ENCODE data around the gene RUNX1. TPM values are rescaled to one million over a fixed set of nuclear protein-coding genes. Genes with fewer than 3 reads are reported as not detected.

Gene RUNX1
- total RNA-seq, 2 experiments from 2014 or later = 52.0 to 54.0 TPM

DNA sequence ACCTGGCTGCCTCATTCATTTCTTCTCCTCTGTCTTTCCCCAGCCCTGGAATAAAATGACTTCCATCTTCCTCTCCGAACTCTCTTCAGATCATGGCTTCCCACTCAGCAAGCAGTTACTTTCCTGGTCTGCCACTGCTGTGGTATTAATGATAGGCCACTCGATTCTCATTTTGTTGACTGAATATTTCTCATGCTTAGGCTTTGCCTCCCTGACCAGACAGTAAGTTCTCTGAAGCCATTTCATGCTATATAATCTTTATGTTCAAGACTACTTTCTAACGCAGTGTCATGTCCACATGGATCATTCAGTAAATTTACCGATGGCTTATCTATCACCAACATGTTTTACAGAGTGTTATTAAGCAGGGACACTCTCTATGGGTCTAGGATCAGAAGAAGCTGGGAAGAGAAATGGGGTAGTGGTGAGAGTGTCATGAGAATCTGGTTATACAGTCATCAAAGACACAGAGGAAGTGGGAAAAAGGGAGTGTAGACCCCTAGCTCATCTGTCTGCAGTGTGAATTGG is 20.6 kb downstream of the RUNX1 start:
- CTCF ChIA-PET = interaction anchor here (1.0 to 1.7 kb wide), 11 partner anchors 10 to 140 kb away, joined by 3 to 8 read pairs (median 3); no protein-coding TSS in a partner anchor
- Mint-ChIP-seq H3K36me3 (ENCODE audit: low read depth) (peaks cover 76% of the 10 kb centered on the region), H3K9me3 (peaks cover 12% of the 10 kb centered on the region), H3K4me1 (peaks cover 93% of the 10 kb centered on the region), H3K4me3 (peak overlapping the region; percentile 70), H3K27ac (peak overlapping the region; percentile 98), H3K27me3 (no peaks in the 10 kb centered on the region)
- POLR2A ChIA-PET = no interaction called here
- no peak for DNase-seq

DNA sequence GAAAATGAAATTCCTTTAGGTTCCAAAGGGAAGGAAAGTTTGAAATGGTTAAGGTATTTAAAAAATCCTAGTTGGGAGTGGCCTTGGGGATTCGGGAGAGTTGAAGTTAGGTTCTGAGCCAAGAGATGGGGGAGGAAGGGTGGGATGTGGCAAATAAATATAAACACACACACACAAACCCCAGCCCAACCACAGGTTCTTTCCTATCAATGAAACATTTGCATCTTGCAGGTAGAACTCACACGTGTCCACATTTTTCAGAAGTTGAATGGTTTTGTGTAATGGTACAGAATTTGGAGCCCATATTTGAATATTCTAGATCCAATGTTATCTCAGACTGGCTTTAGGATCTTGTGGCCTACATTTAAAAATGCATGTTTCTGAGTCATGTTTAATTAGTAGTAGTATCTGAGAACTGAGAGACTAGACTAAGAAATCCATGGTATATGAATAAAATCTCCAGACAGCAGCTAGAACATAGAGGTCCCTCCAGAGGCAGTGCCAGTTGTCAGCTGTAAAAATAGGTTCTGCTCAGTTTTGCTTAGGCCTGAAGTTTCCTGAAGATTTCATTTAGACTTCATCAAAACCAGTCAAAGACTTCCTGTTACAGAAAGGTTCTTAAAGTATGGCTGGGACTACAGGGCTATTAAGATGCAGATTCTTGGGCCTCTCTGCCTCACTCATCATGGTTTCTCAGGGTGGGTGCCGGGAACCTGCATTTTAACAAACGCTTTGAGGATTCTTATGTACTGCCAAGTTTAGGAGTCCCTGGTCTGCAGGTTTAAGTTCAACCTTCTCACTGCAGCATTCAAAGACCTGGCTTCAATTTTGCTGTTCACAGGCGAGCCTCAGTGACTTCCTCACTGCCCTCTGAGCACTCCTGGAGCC is 21.3 kb downstream of the RUNX1 start:
- Mint-ChIP-seq H3K4me1 (peaks cover 93% of the 10 kb centered on the region), H3K9me3 (peaks cover 9% of the 10 kb centered on the region), H3K4me3 (peak overlapping the region; percentile 70), H3K27ac (peak overlapping the region; percentile 98), H3K36me3 (ENCODE audit: low read depth) (peaks cover 73% of the 10 kb centered on the region), H3K27me3 (no peaks in the 10 kb centered on the region)
- ChIA-PET POLR2A (interaction anchor here (1.2 to 1.3 kb wide), 2 partner anchors 16 to 21 kb away, joined by 3 read pairs; no protein-coding TSS in a partner anchor), CTCF (interaction anchor here (0.9 to 3.1 kb wide), 7 partner anchors 13 to 138 kb away, joined by 3 to 14 read pairs (median 3); partner anchors contain the start of gene RUNX1)
- peak; percentile 57 for DNase-seq

DNA sequence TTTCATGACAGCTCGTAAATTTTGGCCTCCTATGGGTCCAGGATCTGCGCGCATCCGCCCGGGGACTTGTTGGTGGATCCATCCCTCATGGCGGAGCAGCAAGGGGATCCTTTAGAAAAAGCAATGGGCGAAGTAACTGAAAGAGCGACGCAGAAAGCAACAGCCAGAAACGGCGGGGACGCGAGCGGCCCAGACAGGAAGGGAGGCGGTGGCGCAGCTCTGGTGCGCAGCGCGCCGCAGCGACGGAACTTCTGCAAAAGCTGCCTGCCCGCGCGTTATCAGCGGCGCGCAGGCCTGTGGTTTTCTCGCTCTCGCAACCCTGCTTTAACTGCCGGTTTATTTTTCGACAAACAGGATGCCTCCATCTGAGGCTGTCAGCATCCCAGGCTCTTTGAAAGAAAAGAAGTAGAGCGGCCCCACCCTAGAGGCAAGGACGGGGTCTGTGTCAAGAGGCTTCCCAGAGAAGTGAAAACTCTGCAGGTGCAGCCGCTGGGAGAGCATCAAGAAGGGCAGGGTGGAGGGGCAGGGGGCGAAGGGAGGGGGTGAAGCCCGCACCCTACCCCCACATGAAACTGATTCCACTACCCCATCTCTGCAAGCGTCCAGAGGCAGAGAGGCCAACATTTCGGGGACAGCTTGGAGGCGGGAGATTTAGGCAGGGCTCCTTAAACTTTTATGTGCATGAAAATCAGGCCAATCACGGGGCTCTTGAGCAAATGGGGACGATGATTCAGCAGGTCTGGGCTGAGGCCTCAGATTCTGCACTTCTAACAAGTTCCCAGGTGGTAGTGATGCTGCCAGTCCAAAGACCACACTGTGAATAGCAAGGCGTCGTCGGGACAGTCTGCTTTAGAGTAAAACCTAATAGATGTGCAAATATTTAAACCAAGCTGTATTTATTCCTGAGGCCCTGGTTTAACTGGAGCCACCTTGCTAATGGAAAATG is 22.2 kb downstream of the RUNX1 start:
- H3K27ac Mint-ChIP-seq = peak overlapping the region; percentile 98
- H3K9me3 Mint-ChIP-seq = peaks cover 8% of the 10 kb centered on the region
- ChIA-PET POLR2A (interaction anchor here (0.5 to 1.3 kb wide), 5 partner anchors 12 to 21 kb away, joined by 3 to 4 read pairs (median 3); no protein-coding TSS in a partner anchor), CTCF (interaction anchor here (0.5 to 3.1 kb wide), 12 partner anchors 9 to 147 kb away, joined by 3 to 14 read pairs (median 4); partner anchors contain the start of gene RUNX1)
- peak overlapping the region; percentile 70 for H3K4me3 Mint-ChIP-seq
- peak; percentile 89 for DNase-seq
- peaks cover 71% of the 10 kb centered on the region for H3K36me3 Mint-ChIP-seq (ENCODE audit: low read depth)
- H3K27me3 Mint-ChIP-seq = no peaks in the 10 kb centered on the region
- peaks cover 92% of the 10 kb centered on the region for H3K4me1 Mint-ChIP-seq

DNA sequence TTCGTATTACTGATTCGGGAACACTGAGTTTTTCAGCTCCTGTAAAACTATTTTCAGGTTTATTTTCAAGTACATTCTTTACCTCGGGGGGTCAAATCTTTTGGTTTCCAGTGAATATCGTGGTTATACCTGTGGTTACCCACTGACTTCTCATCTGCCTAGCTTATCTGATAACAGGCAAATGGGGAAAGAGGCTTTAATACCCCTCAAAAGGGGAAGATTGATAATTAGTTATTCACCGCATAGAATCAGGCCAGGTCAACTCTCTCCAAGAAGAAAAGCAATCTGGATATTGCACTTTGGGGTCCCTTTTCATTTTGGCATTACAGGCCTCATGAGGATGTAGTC is 23.0 kb downstream of the RUNX1 start:
- POLR2A ChIA-PET = interaction anchor here (0.5 to 1.3 kb wide), 4 partner anchors 15 to 142 kb away, joined by 3 to 4 read pairs (median 3); no protein-coding TSS in a partner anchor
- Mint-ChIP-seq H3K4me1 (peaks cover 93% of the 10 kb centered on the region), H3K36me3 (ENCODE audit: low read depth) (peaks cover 71% of the 10 kb centered on the region), H3K9me3 (peaks cover 8% of the 10 kb centered on the region), H3K4me3 (peak overlapping the region; percentile 70), H3K27me3 (no peaks in the 10 kb centered on the region), H3K27ac (peak overlapping the region; percentile 98)
- DNase-seq = no peak
- CTCF ChIA-PET = interaction anchor here (0.5 to 3.1 kb wide), 14 partner anchors 8 to 147 kb away, joined by 3 to 14 read pairs (median 4); partner anchors contain the start of gene RUNX1

DNA sequence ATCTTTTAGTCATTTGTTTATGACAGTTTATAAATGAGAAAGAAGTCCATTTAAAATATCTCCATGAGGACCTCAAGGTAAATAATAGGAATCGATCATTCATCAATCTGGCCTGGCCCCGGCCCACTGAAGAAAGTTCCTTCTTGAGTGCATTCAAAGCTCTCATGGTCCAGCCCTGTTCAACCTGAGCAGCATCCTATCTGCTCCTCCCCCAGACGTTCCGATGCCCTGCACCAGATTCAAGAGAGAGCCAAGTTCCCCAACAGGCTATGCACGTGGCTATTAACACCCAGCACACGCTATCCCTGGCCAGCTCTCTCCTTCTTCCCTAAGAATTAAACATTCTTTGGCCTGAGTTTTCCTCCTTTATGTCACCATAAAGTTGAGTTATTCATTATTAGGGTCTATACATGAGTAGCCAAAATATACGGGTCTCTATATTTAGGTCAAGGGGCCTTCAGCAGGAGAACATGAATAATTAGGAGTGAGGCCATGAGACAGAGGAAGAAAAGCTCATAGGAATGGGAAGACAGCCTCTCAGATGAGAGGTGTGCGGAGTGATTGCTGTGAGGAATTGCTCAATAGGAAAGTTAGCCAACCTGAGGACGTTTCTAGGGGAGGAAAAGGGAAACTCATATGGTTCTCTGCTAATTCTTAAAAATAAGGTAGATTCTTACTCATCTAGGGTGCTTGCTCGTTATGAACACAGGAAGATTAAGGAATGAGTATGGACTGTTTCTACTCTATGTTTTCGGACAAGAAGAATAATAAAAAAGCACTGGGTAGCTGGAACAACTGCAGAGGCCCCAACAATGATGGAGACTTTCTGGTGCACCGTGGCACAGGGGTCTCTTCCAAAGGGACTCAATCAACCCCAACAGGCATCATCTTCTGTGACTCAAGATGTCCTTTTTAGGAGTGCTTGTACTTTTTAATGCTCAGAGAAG is 23.6 kb downstream of the RUNX1 start:
- peaks cover 93% of the 10 kb centered on the region for H3K4me1 Mint-ChIP-seq
- peak overlapping the region; percentile 70 for H3K4me3 Mint-ChIP-seq
- ChIA-PET CTCF (interaction anchor here (0.8 to 3.1 kb wide), 12 partner anchors 7 to 137 kb away, joined by 3 to 14 read pairs (median 4); partner anchors contain the start of gene RUNX1), POLR2A (interaction anchor here (0.5 to 1.2 kb wide), 2 partner anchors 21 to 141 kb away, joined by 3 to 4 read pairs; no protein-coding TSS in a partner anchor)
- H3K27ac Mint-ChIP-seq = peak overlapping the region; percentile 98
- no peaks in the 10 kb centered on the region for H3K27me3 Mint-ChIP-seq
- no peak for DNase-seq
- H3K36me3 Mint-ChIP-seq (ENCODE audit: low read depth) = peaks cover 70% of the 10 kb centered on the region
- peaks cover 8% of the 10 kb centered on the region for H3K9me3 Mint-ChIP-seq

DNA sequence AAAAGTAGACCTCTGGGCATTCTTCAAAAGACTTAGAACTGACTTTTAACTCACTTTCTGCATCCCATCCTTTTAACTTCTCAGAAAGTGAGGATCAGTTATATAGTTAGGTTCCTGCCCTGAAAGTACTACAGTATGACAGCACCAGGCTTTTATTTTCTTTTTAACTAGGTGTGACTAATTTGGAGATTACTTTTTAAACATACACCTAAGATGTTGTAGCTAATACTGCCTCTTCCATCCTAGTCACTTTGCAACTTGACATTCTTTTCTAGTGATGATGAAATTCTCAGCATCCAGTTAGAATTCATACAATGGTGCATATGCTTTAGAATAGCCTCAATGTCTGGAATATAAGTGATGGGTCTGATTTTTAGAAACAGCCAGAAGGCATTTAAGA is 24.6 kb downstream of the RUNX1 start:
- H3K27ac Mint-ChIP-seq = peak overlapping the region; percentile 98

DNA sequence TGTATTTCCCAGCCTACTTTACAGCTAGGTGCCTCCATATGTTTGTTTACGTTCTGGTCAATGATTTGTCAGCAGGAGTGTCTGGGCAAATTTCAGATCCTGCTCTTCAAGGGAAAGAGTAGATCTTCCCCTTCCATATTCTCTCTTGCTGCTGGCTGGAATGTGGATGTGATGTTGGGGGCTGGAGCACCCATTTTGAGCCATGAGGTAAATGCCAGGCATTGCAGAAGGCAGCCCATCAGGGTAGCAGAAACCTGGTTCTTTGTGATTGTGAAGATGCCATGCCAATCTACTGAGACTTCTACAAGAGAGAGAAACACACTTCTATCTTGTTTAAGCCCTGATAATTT is 25.1 kb downstream of the RUNX1 start:
- POLR2A ChIA-PET = no interaction called here
- CTCF ChIA-PET = interaction anchor here (1.1 kb wide), 1 partner anchor 12 kb away, joined by 3 read pairs; no protein-coding TSS in a partner anchor
- H3K9me3 Mint-ChIP-seq = peaks cover 2% of the 10 kb centered on the region
- H3K27me3 Mint-ChIP-seq = no peaks in the 10 kb centered on the region
- no peak overlapping the region for H3K4me3 Mint-ChIP-seq
- DNase-seq = no peak
- peaks cover 67% of the 10 kb centered on the region for H3K36me3 Mint-ChIP-seq (ENCODE audit: low read depth)
- H3K27ac Mint-ChIP-seq = no peak overlapping the region
- H3K4me1 Mint-ChIP-seq = peaks cover 90% of the 10 kb centered on the region

More for the DNA sequence above, 24.6 kb downstream of the RUNX1 start:
- no peak for DNase-seq
- Mint-ChIP-seq H3K4me1 (peaks cover 90% of the 10 kb centered on the region), H3K36me3 (ENCODE audit: low read depth) (peaks cover 68% of the 10 kb centered on the region), H3K9me3 (peaks cover 2% of the 10 kb centered on the region), H3K4me3 (no peak overlapping the region), H3K27me3 (no peaks in the 10 kb centered on the region)
- ChIA-PET POLR2A (no interaction called here), CTCF (interaction anchor here (0.8 to 3.1 kb wide), 6 partner anchors 10 to 78 kb away, joined by 3 to 14 read pairs (median 4); partner anchors contain the start of gene RUNX1)

DNA sequence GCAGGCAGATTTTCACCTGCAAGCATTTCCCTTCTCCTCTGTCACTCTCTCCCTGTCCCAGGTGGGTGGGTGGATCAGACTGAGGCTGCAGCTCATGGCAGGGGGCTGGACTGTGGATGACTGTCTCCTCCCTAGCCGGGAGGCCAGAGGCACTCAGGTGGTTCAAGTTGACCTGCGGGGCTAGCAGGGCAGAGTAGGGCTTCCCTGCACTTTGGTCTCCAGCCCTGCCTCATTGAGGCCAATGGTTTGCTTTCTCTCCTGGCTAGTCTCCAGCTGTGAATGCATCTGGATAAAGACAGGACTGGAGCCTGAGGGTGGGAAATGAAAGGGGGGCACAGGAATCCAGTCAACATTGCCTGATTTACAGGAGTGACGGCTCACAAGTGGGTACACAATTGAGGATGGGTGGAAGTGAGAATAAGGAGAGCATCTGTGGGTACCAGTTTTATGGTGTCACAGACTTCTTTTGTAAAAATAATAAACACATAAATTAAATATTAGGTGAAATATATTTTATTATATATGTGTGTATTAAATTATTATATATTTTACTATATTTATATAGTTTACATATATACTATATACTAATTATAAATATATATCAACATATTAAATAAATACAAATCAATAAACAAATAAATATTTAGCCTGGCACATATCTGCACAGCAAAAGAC is 25.6 kb downstream of the RUNX1 start:
- H3K27ac Mint-ChIP-seq = peak overlapping the region; percentile 55
- ChIA-PET POLR2A (no interaction called here), CTCF (interaction anchor here (0.6 to 2.3 kb wide), 3 partner anchors 13 to 27 kb away, joined by 3 to 9 read pairs (median 3); no protein-coding TSS in a partner anchor)
- peaks cover 86% of the 10 kb centered on the region for H3K4me1 Mint-ChIP-seq
- peaks cover 2% of the 10 kb centered on the region for H3K9me3 Mint-ChIP-seq
- no peak overlapping the region for H3K4me3 Mint-ChIP-seq
- H3K36me3 Mint-ChIP-seq (ENCODE audit: low read depth) = peaks cover 65% of the 10 kb centered on the region
- DNase-seq = no peak
- H3K27me3 Mint-ChIP-seq = no peaks in the 10 kb centered on the region

DNA sequence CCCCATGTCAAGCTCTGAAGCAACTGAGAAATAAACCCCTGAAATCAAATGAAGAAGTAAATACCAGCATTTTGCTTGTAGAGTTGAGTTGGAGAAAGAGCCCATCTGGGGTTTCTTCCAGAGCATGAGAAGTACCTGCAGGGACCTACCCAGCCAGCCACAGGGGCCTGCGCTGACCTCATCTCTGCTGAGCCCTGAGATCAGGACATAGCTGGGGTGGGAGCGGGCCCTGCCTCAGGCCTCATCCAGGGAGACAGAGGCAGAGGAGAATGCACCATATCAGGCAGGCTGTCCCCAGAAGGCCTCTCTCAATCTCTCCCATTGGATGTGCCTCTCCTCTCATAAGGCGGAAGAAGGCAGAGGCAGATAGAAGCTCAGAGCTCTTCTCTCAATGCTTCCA is 27.6 kb downstream of the RUNX1 start:
- no peak overlapping the region for H3K4me3 Mint-ChIP-seq

DNA sequence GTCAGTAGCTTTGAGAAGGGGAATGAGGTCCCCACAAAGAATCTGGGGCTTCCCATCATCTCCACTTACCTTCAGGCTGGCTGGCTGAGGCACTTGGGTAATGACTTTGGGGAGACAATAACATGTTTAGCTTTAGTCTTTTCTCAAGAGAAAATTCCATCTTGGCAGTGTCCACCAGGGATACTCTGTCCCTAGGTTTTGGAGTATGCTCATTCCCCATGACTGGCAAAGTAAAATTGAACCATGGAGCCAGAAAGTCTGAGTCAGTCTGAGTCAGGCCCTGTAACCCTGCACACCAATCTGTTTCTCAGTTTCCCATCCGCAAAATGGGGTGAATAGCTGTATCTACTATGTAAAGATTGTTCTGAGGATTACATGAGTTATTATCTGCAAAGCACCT is 28.2 kb downstream of the RUNX1 start:
- ChIA-PET CTCF (interaction anchor here (0.9 to 3.2 kb wide), 9 partner anchors 9 to 379 kb away, joined by 3 to 10 read pairs (median 3); no protein-coding TSS in a partner anchor), POLR2A (no interaction called here)
- H3K4me1 Mint-ChIP-seq = peaks cover 74% of the 10 kb centered on the region
- peaks cover 2% of the 10 kb centered on the region for H3K9me3 Mint-ChIP-seq
- H3K27ac Mint-ChIP-seq = no peak overlapping the region
- no peak for DNase-seq
- no peaks in the 10 kb centered on the region for H3K27me3 Mint-ChIP-seq
- peaks cover 60% of the 10 kb centered on the region for H3K36me3 Mint-ChIP-seq (ENCODE audit: low read depth)
- H3K4me3 Mint-ChIP-seq = no peak overlapping the region

More for the DNA sequence above, 27.6 kb downstream of the RUNX1 start:
- Mint-ChIP-seq H3K4me1 (peaks cover 72% of the 10 kb centered on the region), H3K27ac (no peak overlapping the region), H3K27me3 (no peaks in the 10 kb centered on the region), H3K36me3 (ENCODE audit: low read depth) (peaks cover 60% of the 10 kb centered on the region), H3K9me3 (peaks cover 2% of the 10 kb centered on the region)
- CTCF ChIA-PET = interaction anchor here (0.7 to 3.2 kb wide), 13 partner anchors 10 to 133 kb away, joined by 3 to 10 read pairs (median 3); no protein-coding TSS in a partner anchor
- POLR2A ChIA-PET = no interaction called here
- no peak for DNase-seq

All from activated CD4-positive, alpha-beta T cell treated with anti-CD3 and anti-CD28 coated beads, Interleukin-2, amount 10 ng/mL, durations not matched to agents 7 days and 5 days (primary cell).